ENCODE data around the gene IQCN.

IQCN gene

DNA sequence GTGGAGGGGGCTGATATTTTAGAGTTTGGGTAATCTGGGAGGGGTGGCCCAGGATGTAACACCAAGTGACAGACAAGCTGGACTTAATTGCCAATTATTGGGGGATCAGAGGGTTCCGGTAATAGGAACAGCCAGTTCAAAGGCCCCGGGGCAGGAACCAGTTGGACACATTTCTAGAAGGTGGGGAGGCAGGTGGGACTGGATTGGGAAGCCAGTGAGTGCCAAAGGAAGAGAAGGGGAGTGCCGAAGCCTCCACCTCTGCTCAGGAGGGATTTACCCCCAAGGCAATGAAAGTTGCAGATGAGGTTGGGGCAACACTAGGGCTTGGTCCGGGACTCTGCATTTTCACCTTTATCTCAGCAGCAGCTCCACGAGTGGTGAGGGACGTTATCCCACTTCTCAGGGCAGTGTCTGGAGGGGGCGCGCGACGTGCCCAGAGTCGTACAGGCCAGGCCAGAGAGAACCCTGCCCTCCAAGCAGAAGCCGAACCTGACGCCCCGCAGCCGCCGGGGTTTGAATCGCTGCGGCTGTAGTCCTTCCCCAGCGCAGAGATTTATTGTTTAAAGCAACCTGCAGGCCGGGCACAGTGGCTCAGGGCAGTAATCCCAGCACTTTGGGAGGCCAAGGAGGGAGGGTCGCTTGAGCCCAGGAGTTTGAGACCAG lies 12.9 kb upstream of the IQCN start:
- no peak for DNase-seq

DNA sequence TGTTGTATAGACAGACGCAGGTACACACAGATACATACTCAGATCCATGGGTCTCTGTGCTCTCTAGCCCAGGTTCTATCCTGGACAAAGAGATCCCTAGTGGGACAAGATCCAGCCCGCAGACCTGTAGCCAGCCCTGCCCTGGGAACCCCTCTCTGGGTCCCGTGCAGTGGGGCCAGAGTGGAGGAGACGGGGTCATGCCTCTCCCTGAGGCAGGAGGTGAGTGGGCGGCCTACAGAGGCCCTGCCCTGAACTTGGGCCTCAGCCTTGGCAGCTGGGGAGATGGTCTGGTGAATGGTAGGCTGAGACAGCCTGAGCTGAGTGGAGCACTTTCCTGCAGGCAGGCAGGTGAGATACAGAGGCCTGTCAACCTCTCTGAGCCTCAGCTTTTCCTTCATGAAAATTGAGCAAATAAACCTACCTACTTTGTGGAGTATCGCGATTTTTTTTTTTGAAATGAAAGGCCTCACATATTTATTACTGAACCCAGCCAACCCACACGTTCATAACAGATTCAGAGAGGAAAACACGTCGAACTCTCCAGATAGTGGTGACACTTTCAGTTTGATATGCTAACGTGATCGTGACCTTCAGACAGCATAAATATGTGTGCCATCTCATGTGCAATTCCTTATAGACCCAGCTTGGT lies 10.6 kb upstream of the IQCN start:
- DNase-seq: no peak

DNA sequence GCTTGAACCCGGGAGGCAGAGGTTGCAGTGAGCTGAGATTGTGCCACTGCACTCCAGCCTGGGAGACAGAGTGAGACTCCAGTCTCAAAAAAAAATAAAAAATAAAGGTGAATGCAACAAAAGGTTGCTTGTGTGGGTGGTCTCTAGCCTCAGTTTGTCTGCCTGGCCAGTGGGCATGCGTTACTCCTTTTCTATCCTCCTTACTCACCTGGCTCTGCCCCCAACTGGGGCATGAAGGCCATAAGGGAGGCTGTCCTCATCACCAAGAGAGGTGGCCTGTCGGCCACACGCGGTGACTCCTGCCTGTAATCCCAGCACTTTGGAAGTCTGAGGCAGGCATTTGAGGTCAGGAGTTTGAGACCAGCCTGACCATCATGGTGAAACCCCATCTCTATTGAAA lies 9.1 kb upstream of the IQCN start:
- no peak for DNase-seq

DNA sequence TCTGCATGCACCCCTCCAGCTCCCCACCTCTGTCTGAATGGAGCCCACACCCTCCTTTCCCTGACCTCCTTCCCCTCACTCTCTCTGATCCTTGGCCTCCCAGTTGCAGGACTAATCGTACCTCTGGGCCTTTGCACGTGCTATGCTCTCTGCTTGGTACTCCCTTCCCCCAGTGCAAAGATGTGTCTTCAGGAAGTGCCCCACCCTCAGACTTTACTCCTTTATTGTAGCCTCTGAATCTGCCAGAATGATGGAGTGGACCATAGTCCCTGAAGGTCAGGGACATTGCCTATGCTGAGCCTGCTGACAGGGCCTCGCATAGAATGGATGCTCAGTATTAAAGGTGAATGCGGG lies 8.5 kb upstream of the IQCN start:
- no peak for DNase-seq

DNA sequence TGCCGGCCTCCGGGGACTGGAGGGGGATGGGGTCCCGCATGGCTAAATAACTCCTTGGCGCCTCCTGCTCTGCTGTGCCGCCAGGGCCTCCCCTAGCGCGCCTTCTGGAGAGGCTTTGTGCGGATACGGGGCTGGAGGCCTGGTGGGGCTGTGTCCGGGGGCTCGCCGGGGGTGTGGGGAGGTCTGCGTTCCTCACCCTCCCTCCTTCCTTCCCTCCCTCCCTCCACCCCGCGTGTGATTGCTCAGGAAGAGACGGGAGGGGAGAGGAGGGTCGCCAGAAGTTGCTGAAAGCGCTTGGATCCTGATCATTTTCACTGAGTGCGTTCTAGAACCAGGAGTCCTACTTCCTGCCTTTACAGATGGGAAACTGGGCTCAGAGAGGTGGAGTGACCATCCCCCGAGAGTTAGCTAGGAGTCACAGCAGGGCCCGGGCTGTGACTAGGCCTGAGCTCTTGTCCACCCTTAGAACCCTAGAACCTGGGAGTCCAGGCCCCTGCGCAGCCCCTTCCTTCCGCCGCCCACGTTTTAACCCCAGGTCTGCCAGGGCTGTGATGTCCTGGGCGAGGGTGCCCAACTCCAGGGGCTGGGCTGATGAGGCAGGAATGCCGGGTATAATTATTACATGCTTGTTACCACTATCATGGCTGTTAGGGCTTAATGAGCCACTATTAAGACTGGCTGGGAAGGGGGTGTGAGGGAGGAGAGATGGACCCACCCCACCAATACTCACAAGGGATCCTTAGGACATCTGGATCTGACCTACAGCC lies 8.0 kb upstream of the IQCN start:
- no peak for DNase-seq

DNA sequence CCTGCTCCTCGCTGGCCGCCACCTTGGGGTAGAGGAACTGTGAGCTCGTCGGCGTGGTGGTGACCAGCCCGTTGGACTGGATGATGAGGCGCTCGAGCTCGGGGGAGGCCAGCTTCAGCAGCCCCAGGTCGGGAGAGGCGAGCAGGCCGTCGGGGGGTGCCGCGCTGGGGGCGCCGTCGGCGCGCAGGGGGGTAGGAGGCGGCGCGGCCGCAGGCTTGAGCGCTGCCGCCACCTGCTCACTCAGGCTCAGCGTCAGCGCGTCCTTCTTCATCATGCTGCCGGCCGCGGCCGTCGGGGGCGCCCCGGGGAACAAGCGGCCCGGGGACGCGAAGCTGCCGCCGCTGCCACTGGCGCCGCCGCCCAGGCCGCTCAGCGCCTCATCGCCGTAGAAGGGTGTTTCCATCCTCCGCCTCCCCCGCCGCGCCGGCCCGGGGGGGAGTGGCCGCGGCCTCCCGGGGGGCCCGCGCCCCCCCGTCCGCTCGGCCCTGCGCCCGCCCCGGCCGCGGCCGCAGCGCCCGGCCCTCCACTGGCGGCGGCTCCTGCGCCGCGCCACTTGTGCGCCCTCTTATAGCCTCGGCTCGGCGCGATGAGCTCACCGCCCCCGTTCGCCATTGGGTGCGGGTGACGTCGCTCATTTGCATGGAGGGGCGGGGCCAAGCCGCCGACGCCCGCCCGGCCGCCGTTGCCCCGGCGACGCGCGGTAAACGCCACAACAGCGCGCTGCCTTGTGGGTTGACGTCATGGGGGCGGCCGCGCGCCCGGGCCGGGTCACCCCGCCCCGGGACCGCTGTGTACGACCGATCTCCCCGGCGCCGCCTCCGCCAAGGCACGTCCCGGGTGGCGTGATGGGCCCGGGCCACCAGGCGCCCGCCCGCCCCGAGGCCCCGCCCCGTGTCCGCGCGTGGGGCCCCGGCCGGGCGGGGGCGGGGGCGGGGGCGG lies 7.1 kb upstream of the IQCN start, which contains the start of gene JUND:
Gene JUND, minus strand, starts transcription at position 541 of the 939 bp plus-strand sequence. Its CDS starts 138 bp downstream, at position 403.
- DNase-seq: no peak

DNA sequence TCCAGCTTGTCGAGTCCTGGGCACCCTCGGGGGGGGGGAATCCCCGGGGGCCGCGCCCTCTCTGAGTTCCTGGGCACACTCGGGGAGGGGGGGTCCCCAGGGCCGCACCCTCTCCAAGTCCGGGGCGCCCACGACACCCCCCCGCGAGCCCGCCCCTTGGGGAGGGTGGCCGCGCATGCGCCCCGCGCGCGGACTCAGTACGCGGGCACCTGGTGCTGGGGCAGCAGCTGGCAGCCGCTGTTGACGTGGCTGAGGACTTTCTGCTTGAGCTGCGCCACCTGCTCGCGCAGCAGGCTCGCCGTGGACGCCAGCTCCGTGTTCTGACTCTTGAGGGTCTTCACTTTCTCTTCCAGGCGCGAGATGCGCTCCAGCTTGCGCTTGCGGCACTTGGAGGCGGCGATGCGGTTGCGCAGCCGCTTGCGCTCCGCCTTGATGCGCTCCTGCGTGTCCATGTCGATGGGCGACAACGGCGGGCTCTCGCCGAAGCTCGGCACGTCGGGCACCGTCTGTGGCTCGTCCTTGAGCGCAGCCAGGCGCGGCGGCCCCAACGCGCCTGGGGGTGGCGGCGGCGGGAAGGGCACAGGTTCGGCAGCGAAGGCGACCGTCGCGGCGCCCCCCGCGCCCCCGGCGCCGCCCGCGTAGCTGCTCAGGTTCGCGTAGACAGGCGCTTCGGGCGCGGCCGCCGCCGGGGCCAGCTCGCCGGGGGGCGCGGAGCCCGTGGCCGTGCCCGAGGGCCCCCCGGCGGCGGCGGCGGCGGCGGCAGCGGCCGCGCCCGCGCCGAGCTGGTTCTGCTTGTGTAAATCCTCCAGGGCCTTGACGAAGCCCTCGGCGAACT lies 6.2 kb upstream of the IQCN start:
- no peak for DNase-seq

- DNase-seq: no peak
Observed at GRCh38 chr19:18279516-18280246, 5.4 kb upstream of the IQCN start.

- no peak for DNase-seq
Observed at GRCh38 chr19:18279266-18279515, 4.9 kb upstream of the IQCN start.

DNA sequence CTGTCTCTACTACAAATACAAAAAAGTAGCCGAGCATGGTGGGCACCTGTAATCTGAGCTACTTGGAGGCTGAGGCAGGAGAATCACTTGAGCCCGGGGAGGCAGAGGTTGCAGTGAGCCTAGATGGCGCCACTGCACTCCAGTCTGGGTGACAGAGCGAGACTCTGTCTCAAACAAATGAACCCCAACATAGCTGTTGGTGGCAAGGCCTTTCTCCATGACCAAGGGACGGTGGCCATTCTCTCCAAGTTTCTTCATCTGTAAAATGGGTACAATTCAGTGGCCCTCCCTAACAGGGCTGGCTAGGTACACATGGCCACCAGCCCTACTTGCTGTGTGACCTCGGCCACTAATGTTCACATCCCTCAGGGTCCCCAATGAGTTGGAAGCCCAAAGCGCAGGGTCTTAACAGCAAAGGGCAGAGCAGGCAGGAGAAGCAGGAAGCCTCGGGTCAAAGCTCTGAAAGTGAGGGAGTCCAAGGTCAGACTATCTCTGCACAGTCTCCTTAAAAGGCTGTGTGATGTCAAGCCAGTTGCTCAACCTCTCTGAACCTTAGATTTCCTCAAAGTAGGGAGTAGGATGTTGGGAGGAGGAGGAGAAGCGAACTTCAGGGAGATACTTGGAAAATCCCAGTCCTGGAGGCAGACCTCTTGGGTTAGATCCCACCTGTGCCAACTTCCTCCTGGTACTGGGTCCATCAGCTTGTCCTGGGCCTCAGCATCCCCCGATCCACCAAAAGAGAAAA lies 4.4 kb upstream of the IQCN start:
- no peak for DNase-seq

- DNase-seq: no peak
Observed at GRCh38 chr19:18274781-18275356, 617 bp upstream of the IQCN start.

DNA sequence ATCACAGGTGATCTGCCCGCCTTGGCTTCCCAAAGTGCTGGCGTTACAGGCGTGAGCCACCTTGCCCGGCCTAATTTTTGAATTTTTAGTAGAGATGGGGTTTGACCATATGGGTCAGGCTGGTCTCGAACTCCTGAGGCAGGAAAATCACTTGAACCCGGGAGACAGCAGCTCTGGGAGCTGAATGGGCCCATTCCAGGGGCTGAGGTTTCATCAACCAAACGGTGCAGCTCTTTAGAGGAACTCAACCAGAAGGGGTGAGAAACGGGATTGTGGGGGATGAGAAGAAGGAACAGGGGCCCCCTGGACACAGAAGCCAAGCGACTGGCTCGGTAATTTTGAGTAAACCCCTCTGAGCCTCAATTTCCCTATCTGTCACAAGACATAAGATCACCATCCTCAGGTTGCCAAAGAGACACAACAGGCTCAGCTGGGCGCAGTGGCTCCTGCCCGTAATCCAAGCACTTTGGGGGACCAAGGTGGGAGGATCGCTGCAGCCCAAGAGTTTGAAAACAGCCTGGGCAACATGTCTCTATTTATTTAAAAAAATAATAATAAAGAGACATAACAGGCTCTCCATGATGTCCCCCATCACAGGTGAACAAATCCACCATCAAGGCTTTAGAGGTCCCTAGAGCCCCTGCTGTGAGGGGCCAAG lies 562 bp downstream of the IQCN start:
- no peak for DNase-seq

DNA sequence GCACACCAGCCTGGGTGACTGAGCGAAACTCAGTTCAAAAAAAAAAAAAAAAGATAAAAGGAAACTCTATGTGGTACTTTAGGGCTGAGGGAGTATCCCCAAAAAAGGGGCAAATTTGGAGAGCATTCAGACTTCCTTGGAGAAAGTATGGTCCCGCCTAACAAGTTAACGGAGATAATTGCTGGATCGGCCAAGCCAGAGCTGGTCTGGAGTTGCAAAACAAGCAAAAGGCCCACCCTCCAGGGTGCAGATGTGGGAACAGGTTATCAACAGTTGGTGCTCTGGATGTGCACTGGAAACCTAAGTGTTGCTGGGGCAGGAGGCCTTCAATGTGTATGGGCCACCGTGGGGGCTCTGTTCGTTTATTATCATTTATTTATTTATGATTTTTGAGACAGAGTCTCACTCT lies 2.8 kb downstream of the IQCN start:
- DNase-seq: no peak

- no peak for DNase-seq
Observed at GRCh38 chr19:18270326-18270725, 3.9 kb downstream of the IQCN start.

DNA sequence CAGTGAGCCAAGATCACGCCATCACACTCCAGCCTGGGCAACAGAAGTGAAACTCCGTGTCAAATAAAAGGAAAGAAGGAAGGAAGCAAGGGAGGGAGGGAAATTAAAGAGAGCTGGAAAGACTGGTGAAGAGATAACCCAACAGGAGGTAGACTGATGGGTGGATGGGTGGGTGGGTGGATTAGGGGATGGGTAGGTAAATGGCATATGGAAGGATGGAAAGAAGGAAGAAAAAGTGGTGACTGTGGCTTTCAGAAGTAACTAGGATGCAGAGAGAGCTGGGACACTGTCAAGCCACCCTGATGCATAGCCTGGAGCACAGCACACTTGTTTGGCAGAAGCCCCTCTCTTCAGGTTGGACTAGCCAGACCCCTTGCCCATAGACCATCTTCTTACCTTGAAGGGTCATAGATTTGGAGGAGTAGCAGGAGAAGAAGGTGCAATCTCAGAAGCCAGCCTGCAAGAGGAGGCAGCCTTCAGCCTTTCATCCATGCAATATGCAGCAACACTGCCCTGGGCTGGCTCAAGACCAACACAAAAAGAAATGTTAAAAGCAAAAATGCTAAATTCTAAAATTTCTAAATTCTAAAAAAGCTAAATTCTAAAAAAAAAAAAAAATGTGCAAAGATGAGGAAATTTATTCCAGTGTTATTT lies 5.1 kb downstream of the IQCN start:
- DNase-seq: no peak

DNA sequence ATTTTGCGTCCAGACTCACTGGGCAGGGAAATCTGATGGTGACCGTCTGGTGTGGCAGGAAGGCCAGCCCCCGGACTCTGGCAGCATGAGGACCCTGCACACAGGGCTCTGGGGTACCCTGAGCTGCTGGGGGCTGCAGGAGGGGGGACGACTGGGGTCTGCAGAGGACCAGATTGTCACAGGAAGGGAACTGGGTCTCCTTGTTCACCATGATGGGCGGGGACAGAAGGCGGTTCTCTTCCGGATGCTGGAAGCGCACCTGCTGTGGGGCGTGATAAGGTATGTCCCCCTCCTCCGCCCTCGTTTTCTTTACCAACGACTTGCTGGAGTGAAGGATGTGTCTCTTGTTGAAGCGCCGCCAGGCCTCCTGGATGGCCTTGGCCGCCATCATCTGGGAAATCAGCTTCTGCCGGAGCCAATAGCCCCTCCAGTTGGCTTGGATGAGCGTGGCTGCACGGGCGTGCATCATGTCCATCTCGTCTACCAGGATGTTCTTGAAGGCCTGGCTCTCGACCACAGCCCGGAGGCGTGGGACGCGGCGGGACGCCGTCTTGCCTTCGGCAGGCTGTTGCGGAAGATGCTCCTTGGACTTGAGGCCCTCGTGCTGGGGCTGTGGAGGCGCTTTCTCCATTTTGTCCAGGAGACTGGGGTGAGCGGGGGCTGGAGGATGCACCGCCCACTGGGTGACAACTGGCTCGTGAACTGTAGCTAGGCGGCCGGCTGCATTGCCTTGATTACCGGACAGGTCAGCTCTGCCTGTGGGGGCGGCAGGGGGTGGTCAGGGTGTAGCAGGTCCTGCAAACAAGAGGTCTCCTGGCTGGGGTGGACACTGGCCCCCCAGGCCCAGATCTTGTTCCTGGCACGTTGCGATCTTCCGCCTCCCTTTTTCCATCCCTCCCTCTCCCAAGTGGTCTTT lies 7.2 kb downstream of the IQCN start:
- DNase-seq: no peak

GRCh38 chr19:18265582-18265981 lies 8.7 kb downstream of the IQCN start:
- DNase-seq: no peak

DNA sequence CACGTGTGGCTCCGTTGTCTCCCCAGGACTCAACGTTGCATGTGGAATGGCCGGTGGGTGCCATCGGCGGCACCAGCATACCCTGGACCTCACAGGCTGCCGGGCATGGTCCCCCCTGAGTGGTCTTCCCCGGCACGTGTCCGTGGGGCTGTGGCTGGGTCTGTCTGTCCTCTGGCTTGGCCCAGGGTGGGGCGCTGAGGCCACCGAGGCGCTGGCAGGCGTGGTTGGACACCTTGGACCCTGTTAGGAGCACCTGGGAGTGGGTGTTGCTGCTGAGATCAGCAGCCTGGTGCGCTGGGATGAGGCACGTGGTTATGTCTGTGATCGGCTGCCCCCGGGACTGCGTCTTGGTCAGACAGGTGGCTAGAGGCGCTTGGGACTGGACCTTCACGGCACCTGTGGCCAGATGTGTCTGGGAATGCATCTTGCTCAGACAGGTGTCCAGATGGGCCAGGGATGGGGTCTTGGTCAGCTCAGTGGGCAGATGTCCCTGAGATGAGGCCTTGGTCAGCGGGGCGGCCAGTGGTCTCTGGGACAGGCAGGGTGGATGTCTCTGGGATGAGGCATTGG lies 9.2 kb downstream of the IQCN start:
- DNase-seq: no peak
